NOMO-1 (cell line): ENCODE measurements around the gene CACNA1D.

Experiments used
- DNase-seq, 2 experiments: peaks; one replicate each; lab custom pipeline; 2025; ENCODE audit not compliant: unreplicated experiment in 2 of 2; lab: John Stamatoyannopoulos, UW

The CACNA1D gene

DNA sequence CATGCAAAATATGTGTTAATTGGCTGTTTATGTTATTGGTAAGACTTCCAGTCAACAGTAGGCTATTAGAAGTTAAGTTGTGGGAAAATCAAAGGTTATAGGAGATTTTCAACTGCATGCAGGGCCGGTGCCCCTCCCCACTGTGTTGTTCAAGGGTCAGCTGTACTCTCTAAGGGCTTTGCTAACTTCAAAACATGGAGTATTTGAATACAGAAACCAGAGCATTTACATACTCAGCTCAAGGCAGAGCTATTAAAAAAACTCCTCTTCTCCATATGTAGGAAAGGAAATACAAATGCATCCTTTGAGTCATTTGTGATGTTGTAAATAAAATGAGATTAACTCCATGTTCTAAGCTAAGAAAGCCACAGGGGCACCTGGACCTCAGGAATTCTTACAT lies 368.7 kb downstream of the CACNA1D start:
- no peak for DNase-seq
